PC-9 (cell line): ENCODE measurements around the gene CAMKMT. TPM values are rescaled to one million over a fixed set of nuclear protein-coding genes. Genes with fewer than 3 reads are reported as not detected.

Experiments used
- BruUV-seq: library from RNA; stranded (reverse); fragments of 400-500 nt; replicated peaks from 2 replicates; lab custom pipeline; 2021; lab: Mats Ljungman, UMichigan
- CTCF ChIA-PET: fragments of 300-600 bp; sonication (Branson Sonifier 250); formaldehyde crosslinking; loops from one replicate; lab custom pipeline; 2022; ENCODE audit warnings: antibody characterized with exemption; lab: Charles Lee
- POLR2A ChIA-PET: fragments of 300-600 bp; sonication (Branson Sonifier 250); formaldehyde crosslinking; loops from one replicate; lab custom pipeline; 2022; ENCODE audit warnings: antibody characterized with exemption; ENCODE audit not compliant: unreplicated experiment; lab: Charles Lee
- DNase-seq, 2 experiments: peaks; one replicate each; pipeline versions ENCODE4 v3.0.0 to v3.0.0-alpha.2; 2015 to 2022; ENCODE audit warnings: mixed read lengths in 1 of 2
- H2AFZ ChIP-seq: fragments of 200-600 bp; sonication (generic); 2 replicates; pipeline ENCODE4 v1.8.1; 2017; ENCODE audit warnings: antibody characterized with exemption
- H3F3A ChIP-seq: fragments of 200-600 bp; sonication (generic); 2 replicates; pipeline ENCODE4 v1.8.1; 2017; ENCODE audit warnings: antibody characterized with exemption, mild to moderate bottlenecking, low read depth; ENCODE audit not compliant: insufficient read depth
- H3K27ac ChIP-seq: fragments of 200-600 bp; sonication (generic); 2 replicates; pipeline ENCODE4 v1.6.1; 2016; ENCODE audit warnings: mixed run types
- H3K27me3 ChIP-seq: fragments of 200-600 bp; sonication (generic); 2 replicates; pipeline ENCODE4 v1.6.1; 2016; ENCODE audit warnings: low read depth, mixed run types; ENCODE audit not compliant: insufficient read depth
- H3K36me3 ChIP-seq: fragments of 200-600 bp; sonication (generic); 2 replicates; pipeline ENCODE4 v1.6.1; 2016; ENCODE audit warnings: low read depth, mixed run types
- H3K4me1 ChIP-seq: fragments of 200-600 bp; sonication (generic); replicated peaks from 2 replicates; pipeline ENCODE4 v1.6.1; 2016; ENCODE audit warnings: mixed run types; ENCODE audit not compliant: insufficient read depth
- H3K4me2 ChIP-seq: fragments of 200-600 bp; sonication (generic); 2 replicates; pipeline ENCODE4 v1.6.1; 2017; ENCODE audit warnings: mixed run types
- H3K4me3 ChIP-seq: fragments of 200-600 bp; sonication (generic); 2 replicates; pipeline ENCODE4 v1.6.1; 2016; ENCODE audit warnings: mixed run types
- H3K79me2 ChIP-seq: fragments of 200-600 bp; sonication (generic); 2 replicates; pipeline ENCODE4 v1.6.1; 2017; ENCODE audit warnings: low read depth, mixed run types
- H3K9me2 ChIP-seq: fragments of 200-600 bp; sonication (generic); 2 replicates; pipeline ENCODE4 v1.8.1; 2017; ENCODE audit warnings: mild to moderate bottlenecking; ENCODE audit not compliant: insufficient read depth
- H3K9me3 ChIP-seq: fragments of 200-600 bp; sonication (generic); 2 replicates; pipeline ENCODE4 v1.8.1; 2016; ENCODE audit warnings: low read depth; ENCODE audit not compliant: insufficient read depth
- H4K20me1 ChIP-seq: fragments of 200-600 bp; sonication (generic); 2 replicates; pipeline ENCODE4 v1.8.1; 2017; ENCODE audit not compliant: insufficient read depth
- CTCF ChIP-seq: fragments of 200-600 bp; sonication (generic); conservative IDR thresholded peaks from 2 replicates; pipeline ENCODE4 v1.6.1; 2017; ENCODE audit warnings: mixed run types, antibody characterized with exemption, mild to moderate bottlenecking, moderate library complexity
- EZH2 ChIP-seq: fragments of 200-600 bp; sonication (generic); IDR thresholded peaks from 2 replicates; pipeline ENCODE4 v1.8.0; 2017; ENCODE audit warnings: antibody characterized with exemption, low read depth
- intact Hi-C: fragments of 100-400 bp; cut with micrococcal nuclease; formaldehyde crosslinking; loops from one replicate; pipeline ENCODE4 v1.10.0; 2022; ENCODE audit not compliant: unreplicated experiment
- total RNA-seq: library from RNA; stranded (reverse); gene quantifications from 2 replicates; pipeline ENCODE4 v1.2.3, GENCODE V29; 2021

The CAMKMT gene
- total RNA-seq, 1 experiment from 2014 or later = 17.9 TPM

DNA sequence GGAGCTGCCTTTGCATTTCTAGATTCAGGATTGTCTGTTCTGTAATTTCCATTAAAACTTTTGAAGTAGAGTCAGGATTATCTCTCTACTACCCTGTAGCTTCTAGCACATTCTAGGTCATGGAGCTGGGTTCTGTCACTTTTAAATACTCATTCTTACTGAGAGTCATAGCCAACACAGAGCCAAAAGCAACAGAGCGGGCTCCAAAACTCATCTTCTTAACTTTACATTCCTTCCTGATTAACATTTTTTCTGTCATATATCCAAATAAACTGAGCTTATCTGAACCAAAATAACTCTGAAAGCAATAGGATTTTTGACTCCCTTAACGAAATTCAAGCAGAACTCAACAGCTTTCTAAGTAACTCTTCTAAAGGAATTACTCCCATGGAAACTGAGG lies 13.3 kb upstream of the CAMKMT start:
- Histone ChIP-seq H3F3A (peaks cover 5% of the 10 kb centered on the region; the same call in 1 of the 2 replicates), H3K4me1 (no peaks in the 10 kb centered on the region), H3K9me3 (no peaks in the 10 kb centered on the region), H3K4me2 (no peak overlapping the region), H3K9me2 (no peaks in the 10 kb centered on the region), H2AFZ (no peak overlapping the region), H3K27me3 (no peaks in the 10 kb centered on the region), H3K79me2 (no peaks in the 10 kb centered on the region), H4K20me1 (peaks cover 15% of the 10 kb centered on the region), H3K36me3 (peaks cover 18% of the 10 kb centered on the region; the same call in 1 of the 2 replicates), H3K4me3 (no peak overlapping the region), H3K27ac (no peak overlapping the region)
- ChIA-PET POLR2A (no interaction called here), CTCF (interaction anchor here (0.6 kb wide), 1 partner anchor 16 kb away, joined by 16 read pairs; no protein-coding TSS in a partner anchor)
- DNase-seq = no peak
- BruUV-seq = no TSS peak
- TF ChIP-seq EZH2 = no peak
- no peak for TF ChIP-seq CTCF
- intact Hi-C loops = no loop called here

DNA sequence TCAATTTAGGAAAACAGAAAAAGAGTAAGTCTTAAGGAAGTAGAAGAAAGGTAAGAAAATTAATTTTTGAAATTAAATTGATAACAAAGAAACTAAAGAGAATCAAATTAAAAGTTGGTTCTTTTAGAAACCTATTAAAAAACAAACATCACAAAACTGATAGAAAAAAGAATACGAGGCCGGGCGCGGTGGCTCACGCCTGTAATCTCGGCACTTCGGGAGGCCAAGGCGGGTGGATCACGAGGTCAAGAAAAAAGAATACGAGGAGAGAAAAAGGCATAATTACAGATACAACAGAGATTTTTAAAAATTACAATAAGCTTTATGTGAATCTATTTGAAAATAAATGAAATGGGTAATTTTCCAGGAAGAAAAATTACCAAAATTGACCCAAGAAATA lies 12.2 kb upstream of the CAMKMT start:
- Histone ChIP-seq H3K9me2 (no peaks in the 10 kb centered on the region), H3K4me2 (no peak overlapping the region), H3F3A (peaks cover 5% of the 10 kb centered on the region; the same call in 1 of the 2 replicates), H3K27ac (no peak overlapping the region), H3K79me2 (0 out of 2 replicates have a peak, but pooled peaks cover 5% of the 10 kb centered on the region), H3K9me3 (no peaks in the 10 kb centered on the region), H3K4me3 (no peak overlapping the region), H3K36me3 (peaks cover 15% of the 10 kb centered on the region; the same call in 1 of the 2 replicates), H2AFZ (no peak overlapping the region), H3K27me3 (no peaks in the 10 kb centered on the region), H3K4me1 (no peaks in the 10 kb centered on the region), H4K20me1 (peaks cover 18% of the 10 kb centered on the region; the same call in 1 of the 2 replicates)
- intact Hi-C loops = no loop called here
- CTCF ChIA-PET = no interaction called here
- TF ChIP-seq CTCF (no peak), EZH2 (no peak)
- no peak for DNase-seq
- BruUV-seq = no TSS peak
- POLR2A ChIA-PET = no interaction called here

GRCh38 chr2:44351088-44351487 lies 10.7 kb upstream of the CAMKMT start:
- no peak for DNase-seq
- Histone ChIP-seq H3K79me2 (0 out of 2 replicates have a peak, but pooled peaks cover 5% of the 10 kb centered on the region), H3K27ac (no peak overlapping the region), H2AFZ (no peak overlapping the region), H3K4me1 (no peaks in the 10 kb centered on the region), H3K36me3 (peaks cover 4% of the 10 kb centered on the region; the same call in 1 of the 2 replicates), H3K27me3 (no peaks in the 10 kb centered on the region), H3F3A (peaks cover 5% of the 10 kb centered on the region; the same call in 1 of the 2 replicates), H3K9me3 (no peaks in the 10 kb centered on the region), H4K20me1 (peaks cover 18% of the 10 kb centered on the region; the same call in 1 of the 2 replicates), H3K4me3 (no peak overlapping the region), H3K9me2 (no peaks in the 10 kb centered on the region), H3K4me2 (no peak overlapping the region)
- ChIA-PET POLR2A (no interaction called here), CTCF (interaction anchor here (0.6 kb wide), 1 partner anchor 382 kb away, joined by 3 read pairs; no protein-coding TSS in a partner anchor)
- no TSS peak for BruUV-seq
- intact Hi-C loops = no loop called here
- no peak for TF ChIP-seq CTCF
- no peak for TF ChIP-seq EZH2
